ENCODE results near the gene SPATA3.
A peak's percentile ranks its signal among the peaks of the same experiment; 100 is the strongest.

The SPATA3 gene

DNA sequence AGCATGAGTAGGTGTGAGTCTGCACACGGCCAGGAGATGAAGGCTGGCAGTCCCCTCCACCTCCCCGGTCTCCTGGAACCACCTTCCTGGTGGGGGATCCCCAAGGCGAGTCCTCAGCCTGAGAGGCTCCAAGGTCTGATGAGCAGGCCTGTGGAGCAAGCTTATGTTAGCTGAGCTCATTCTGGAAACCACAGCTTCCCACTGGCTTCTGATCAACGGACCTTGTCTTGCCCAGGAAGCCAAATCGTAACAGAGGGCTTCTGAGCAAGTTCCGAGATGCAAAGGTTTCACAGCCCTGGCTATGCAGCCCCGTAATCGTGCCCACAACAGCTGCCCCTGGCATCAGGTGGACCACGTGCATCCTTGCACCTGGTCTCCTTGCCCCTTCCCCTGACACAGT lies 42.1 kb upstream of the SPATA3 start:
- H2AK5ac ChIP-seq (ENCODE audit: low read depth, low read length): no peak overlapping the region
- no peak overlapping the region for H3K4ac ChIP-seq (ENCODE audit: low read length)
- no peak overlapping the region for H3K4me2 ChIP-seq (ENCODE audit: insufficient read depth, low read length, poor library complexity, severe bottlenecking)
- H2BK5ac ChIP-seq (ENCODE audit: low read length): peak overlapping the region; percentile 6
- peaks cover 0 to 34% (median 6%) of the 10 kb centered on the region in 3 experiments for H3K27me3 ChIP-seq (ENCODE audit: control insufficient read depth in 3 of 3, insufficient read depth in 3 of 3, low read depth in 1 of 3, low read length in 3 of 3)
- H3K9ac ChIP-seq (ENCODE audit: low read depth, low read length, poor library complexity): no peak overlapping the region
- DNase-seq (ENCODE audit: low spot score): no peak
- H2AFZ ChIP-seq (ENCODE audit: low read length): no peak overlapping the region
- peak overlapping the region; percentile 46 for H3K18ac ChIP-seq (ENCODE audit: low read length)
- peak overlapping the region; percentile 19 for H3K23ac ChIP-seq (ENCODE audit: low read depth, low read length, poor library complexity)
- no peaks in the 10 kb centered on the region for H3K79me1 ChIP-seq (ENCODE audit: low read depth, low read length)
- no peak overlapping the region for H2BK15ac ChIP-seq (ENCODE audit: low read length)
- H3K4me3 ChIP-seq (ENCODE audit: low read length in 2 of 2): no peak overlapping the region
- no peak overlapping the region for H3K27ac ChIP-seq (replicated peaks; ENCODE audit: low read length)
- no peak overlapping the region for H4K91ac ChIP-seq (ENCODE audit: low read depth, low read length, poor library complexity)
- WGBS, 2 donors (ENCODE audit: extremely low coverage in 2 of 2, insufficient read length in 2 of 2, insufficient replicate concordance in 1 of 2): no CpG with 5 or more reads among the region's 9 CpGs
- H3K9me3 ChIP-seq (replicated peaks in 1 of 2; ENCODE audit: control insufficient read depth in 2 of 2, insufficient read depth in 1 of 2, low read depth in 1 of 2, low read length in 2 of 2): peaks cover 4 to 6% of the 10 kb centered on the region in 2 donors
- no peak overlapping the region for H2BK12ac ChIP-seq (ENCODE audit: low read length)
- no peak overlapping the region for H4K8ac ChIP-seq (ENCODE audit: low read depth, low read length)
- no peak overlapping the region for H3K14ac ChIP-seq (ENCODE audit: low read length)
- H3K4me1 ChIP-seq (ENCODE audit: control insufficient read depth in 2 of 2, insufficient read depth in 1 of 2, low read depth in 1 of 2, low read length in 2 of 2): peaks cover 0 to 5% of the 10 kb centered on the region in 2 donors
- no peak overlapping the region for H2BK120ac ChIP-seq (ENCODE audit: low read depth, low read length)
- H3K36me3 ChIP-seq (replicated peaks in 1 of 2; ENCODE audit: control insufficient read depth in 2 of 2, insufficient read depth in 2 of 2, low read length in 2 of 2): no peaks in the 10 kb centered on the region

DNA sequence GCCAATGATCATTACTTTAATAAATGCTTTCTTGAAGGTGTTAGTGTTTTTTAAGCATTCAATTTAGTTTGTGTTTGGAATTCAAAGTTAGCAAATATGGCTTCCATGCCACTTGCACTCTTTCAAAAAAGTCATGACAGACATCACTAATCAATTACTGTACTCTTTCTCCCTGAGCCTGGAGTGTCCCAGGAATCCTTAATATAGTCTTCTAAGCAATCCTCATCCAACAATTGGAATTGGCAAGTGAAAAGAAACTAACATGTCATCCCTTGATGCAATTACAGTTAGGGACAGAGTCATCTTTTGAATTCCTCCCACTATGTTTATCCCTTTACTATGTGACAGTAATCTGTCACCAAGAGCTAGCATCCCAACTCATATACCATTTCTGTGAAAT lies 41.2 kb upstream of the SPATA3 start:
- no peak overlapping the region for H2BK5ac ChIP-seq (ENCODE audit: low read length)
- H3K14ac ChIP-seq (ENCODE audit: low read length): no peak overlapping the region
- no peak for DNase-seq (ENCODE audit: low spot score)
- no peak overlapping the region for H3K23ac ChIP-seq (ENCODE audit: low read depth, low read length, poor library complexity)
- H3K79me1 ChIP-seq (ENCODE audit: low read depth, low read length): no peaks in the 10 kb centered on the region
- H3K27ac ChIP-seq (replicated peaks; ENCODE audit: low read length): no peak overlapping the region
- peaks cover 0 to 34% (median 6%) of the 10 kb centered on the region in 3 experiments for H3K27me3 ChIP-seq (ENCODE audit: control insufficient read depth in 3 of 3, insufficient read depth in 3 of 3, low read depth in 1 of 3, low read length in 3 of 3)
- H3K9me3 ChIP-seq (replicated peaks in 1 of 2; ENCODE audit: control insufficient read depth in 2 of 2, insufficient read depth in 1 of 2, low read depth in 1 of 2, low read length in 2 of 2): peaks cover 4 to 6% of the 10 kb centered on the region in 2 donors
- H2BK12ac ChIP-seq (ENCODE audit: low read length): no peak overlapping the region
- H3K4me2 ChIP-seq (ENCODE audit: insufficient read depth, low read length, poor library complexity, severe bottlenecking): no peak overlapping the region
- H3K9ac ChIP-seq (ENCODE audit: low read depth, low read length, poor library complexity): no peak overlapping the region
- H2AFZ ChIP-seq (ENCODE audit: low read length): no peak overlapping the region
- H3K4me3 ChIP-seq (ENCODE audit: low read length in 2 of 2): no peak overlapping the region
- no peak overlapping the region for H4K91ac ChIP-seq (ENCODE audit: low read depth, low read length, poor library complexity)
- H2BK120ac ChIP-seq (ENCODE audit: low read depth, low read length): no peak overlapping the region
- H3K18ac ChIP-seq (ENCODE audit: low read length): no peak overlapping the region
- H4K8ac ChIP-seq (ENCODE audit: low read depth, low read length): no peak overlapping the region
- no peaks in the 10 kb centered on the region for H3K36me3 ChIP-seq (replicated peaks in 1 of 2; ENCODE audit: control insufficient read depth in 2 of 2, insufficient read depth in 2 of 2, low read length in 2 of 2)
- H3K4ac ChIP-seq (ENCODE audit: low read length): no peak overlapping the region
- H3K4me1 ChIP-seq (ENCODE audit: control insufficient read depth in 2 of 2, insufficient read depth in 1 of 2, low read depth in 1 of 2, low read length in 2 of 2): peaks cover 0 to 5% of the 10 kb centered on the region in 2 donors
- no peak overlapping the region for H2BK15ac ChIP-seq (ENCODE audit: low read length)
- H2AK5ac ChIP-seq (ENCODE audit: low read depth, low read length): no peak overlapping the region

DNA sequence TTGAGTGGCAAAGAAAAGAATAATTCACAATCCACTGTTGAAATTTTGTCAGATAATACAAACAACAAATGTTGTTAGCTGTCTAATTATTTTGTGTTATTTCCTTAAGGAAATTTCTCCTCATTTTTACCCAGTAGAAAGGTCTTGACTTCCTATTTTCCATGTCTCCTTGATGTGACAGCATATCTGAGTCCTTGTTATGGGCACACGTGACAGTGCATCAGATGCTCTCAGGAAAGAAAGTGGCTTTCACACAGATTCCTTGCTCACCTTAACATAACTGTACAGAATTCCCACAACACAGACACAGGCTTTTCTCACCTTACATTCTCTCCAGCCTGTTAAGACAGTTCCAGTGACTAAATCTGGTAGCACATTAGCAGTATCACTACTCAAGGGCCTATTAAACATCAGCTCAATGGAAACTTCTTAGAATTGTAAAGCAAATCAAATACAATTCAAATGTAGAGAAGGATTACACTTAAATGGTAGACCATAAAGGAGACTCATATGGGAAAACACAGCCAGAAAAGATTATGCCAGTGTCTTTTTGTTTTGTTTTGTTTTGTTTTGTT lies 40.7 kb upstream of the SPATA3 start:
- no peak overlapping the region for H3K9ac ChIP-seq (ENCODE audit: low read depth, low read length, poor library complexity)
- H3K23ac ChIP-seq (ENCODE audit: low read depth, low read length, poor library complexity): no peak overlapping the region
- no peak overlapping the region for H2AK5ac ChIP-seq (ENCODE audit: low read depth, low read length)
- no peak overlapping the region for H2BK5ac ChIP-seq (ENCODE audit: low read length)
- H3K18ac ChIP-seq (ENCODE audit: low read length): no peak overlapping the region
- no peak overlapping the region for H3K4me2 ChIP-seq (ENCODE audit: insufficient read depth, low read length, poor library complexity, severe bottlenecking)
- H2BK15ac ChIP-seq (ENCODE audit: low read length): no peak overlapping the region
- H3K27me3 ChIP-seq (ENCODE audit: control insufficient read depth in 3 of 3, insufficient read depth in 3 of 3, low read depth in 1 of 3, low read length in 3 of 3): peaks cover 0 to 34% (median 6%) of the 10 kb centered on the region in 3 experiments
- H4K8ac ChIP-seq (ENCODE audit: low read depth, low read length): no peak overlapping the region
- no peak overlapping the region for H3K27ac ChIP-seq (replicated peaks; ENCODE audit: low read length)
- H3K4ac ChIP-seq (ENCODE audit: low read length): no peak overlapping the region
- no peak overlapping the region for H2BK12ac ChIP-seq (ENCODE audit: low read length)
- H3K4me3 ChIP-seq (ENCODE audit: low read length in 2 of 2): no peak overlapping the region
- H3K9me3 ChIP-seq (replicated peaks in 1 of 2; ENCODE audit: control insufficient read depth in 2 of 2, insufficient read depth in 1 of 2, low read depth in 1 of 2, low read length in 2 of 2): peaks cover 4 to 6% of the 10 kb centered on the region in 2 donors
- no peak overlapping the region for H2AFZ ChIP-seq (ENCODE audit: low read length)
- H3K14ac ChIP-seq (ENCODE audit: low read length): no peak overlapping the region
- H4K91ac ChIP-seq (ENCODE audit: low read depth, low read length, poor library complexity): no peak overlapping the region
- H3K36me3 ChIP-seq (replicated peaks in 1 of 2; ENCODE audit: control insufficient read depth in 2 of 2, insufficient read depth in 2 of 2, low read length in 2 of 2): no peaks in the 10 kb centered on the region
- H2BK120ac ChIP-seq (ENCODE audit: low read depth, low read length): no peak overlapping the region
- WGBS, 2 donors (ENCODE audit: extremely low coverage in 2 of 2, insufficient read length in 2 of 2, insufficient replicate concordance in 1 of 2): no CpG with 5 or more reads among the region's 1 CpG
- peaks cover 0 to 5% of the 10 kb centered on the region in 2 donors for H3K4me1 ChIP-seq (ENCODE audit: control insufficient read depth in 2 of 2, insufficient read depth in 1 of 2, low read depth in 1 of 2, low read length in 2 of 2)
- DNase-seq (ENCODE audit: low spot score): no peak
- no peaks in the 10 kb centered on the region for H3K79me1 ChIP-seq (ENCODE audit: low read depth, low read length)

DNA sequence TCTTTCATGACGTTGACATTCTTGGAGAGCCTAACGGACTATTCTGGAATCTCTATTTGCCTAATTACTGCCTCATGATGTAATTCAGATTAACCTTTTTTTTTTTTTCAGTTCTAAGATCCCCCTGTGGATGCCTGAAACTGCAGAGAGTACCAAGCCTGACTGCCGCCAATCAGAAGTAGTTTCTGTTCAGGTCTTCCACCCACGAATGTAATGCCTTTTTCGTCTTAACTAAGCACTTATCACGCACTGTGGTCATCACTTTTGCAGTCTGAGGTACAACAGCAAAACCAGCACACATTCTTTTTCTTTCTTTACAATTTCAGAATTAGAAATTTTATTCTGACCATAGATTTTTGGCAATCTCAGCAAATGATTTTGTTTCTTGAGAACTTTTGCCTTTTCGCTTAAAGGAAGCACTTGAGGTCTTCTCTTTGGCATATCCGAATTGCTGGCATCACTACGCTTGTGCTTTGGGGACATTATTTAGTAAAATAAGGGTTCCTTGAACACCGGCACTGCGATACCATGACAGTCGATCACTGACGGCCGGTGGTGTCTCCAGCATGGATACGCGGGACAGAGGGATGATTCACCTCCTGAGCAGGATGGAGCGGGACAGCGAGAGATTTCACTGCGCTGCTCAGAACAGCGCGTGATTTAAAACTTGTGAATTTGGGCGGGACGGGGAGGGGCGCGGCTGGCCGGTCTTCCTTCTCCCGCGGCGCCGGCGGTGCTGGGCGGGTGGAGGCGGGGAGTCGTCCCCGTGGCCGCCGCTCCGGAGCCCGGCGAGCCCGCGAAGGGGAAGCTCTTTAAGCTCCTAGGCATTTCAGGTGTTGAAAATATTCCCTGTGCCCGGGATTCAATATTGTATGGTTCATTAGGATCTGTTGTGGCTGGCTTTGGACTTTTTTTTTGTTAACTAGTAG lies 38.8 kb upstream of the SPATA3 start:
- Histone ChIP-seq H2BK12ac (ENCODE audit: low read length) (no peak overlapping the region), H2AK5ac (ENCODE audit: low read depth, low read length) (no peak overlapping the region), H3K14ac (ENCODE audit: low read length) (no peak overlapping the region), H3K9me3 (replicated peaks in 1 of 2; ENCODE audit: control insufficient read depth in 2 of 2, insufficient read depth in 1 of 2, low read depth in 1 of 2, low read length in 2 of 2) (peaks cover 7 to 10% of the 10 kb centered on the region in 2 donors), H3K79me1 (ENCODE audit: low read depth, low read length) (no peaks in the 10 kb centered on the region), H2BK120ac (ENCODE audit: low read depth, low read length) (no peak overlapping the region), H4K8ac (ENCODE audit: low read depth, low read length) (no peak overlapping the region), H4K91ac (ENCODE audit: low read depth, low read length, poor library complexity) (no peak overlapping the region), H3K27me3 (ENCODE audit: control insufficient read depth in 3 of 3, insufficient read depth in 3 of 3, low read depth in 1 of 3, low read length in 3 of 3) (peaks cover 0 to 34% (median 6%) of the 10 kb centered on the region in 3 experiments), H3K36me3 (replicated peaks in 1 of 2; ENCODE audit: control insufficient read depth in 2 of 2, insufficient read depth in 2 of 2, low read length in 2 of 2) (no peaks in the 10 kb centered on the region), H3K18ac (ENCODE audit: low read length) (no peak overlapping the region), H3K27ac (replicated peaks; ENCODE audit: low read length) (no peak overlapping the region), H3K4me1 (ENCODE audit: control insufficient read depth in 2 of 2, insufficient read depth in 1 of 2, low read depth in 1 of 2, low read length in 2 of 2) (peaks cover 0 to 5% of the 10 kb centered on the region in 2 donors), H2BK15ac (ENCODE audit: low read length) (no peak overlapping the region), H3K9ac (ENCODE audit: low read depth, low read length, poor library complexity) (no peak overlapping the region), H3K23ac (ENCODE audit: low read depth, low read length, poor library complexity) (no peak overlapping the region), H3K4me3 (ENCODE audit: low read length in 2 of 2) (peak overlapping the region; percentile 28 to 76), H3K4ac (ENCODE audit: low read length) (no peak overlapping the region), H2AFZ (ENCODE audit: low read length) (peak overlapping the region; percentile 81), H3K4me2 (ENCODE audit: insufficient read depth, low read length, poor library complexity, severe bottlenecking) (peak overlapping the region; percentile 68), H2BK5ac (ENCODE audit: low read length) (no peak overlapping the region)
- DNase-seq (ENCODE audit: low spot score): peak; percentile 30
- no CpG with 5 or more reads among the region's 43 CpGs for WGBS, 2 donors (ENCODE audit: extremely low coverage in 2 of 2, insufficient read length in 2 of 2, insufficient replicate concordance in 1 of 2)
